Spinal cord (tissue), 10 donors: ENCODE data around the gene LRRC4B. TPM values are rescaled to one million over a fixed set of nuclear protein-coding genes. Genes with fewer than 3 reads are reported as not detected.

Source experiments
- DNase-seq, 6 donors: peaks; one replicate each; pipeline versions ENCODE4 v3.0.0 to v3.0.0-alpha.2; 2013 to 2015; ENCODE audit warnings: low spot score in 6 of 6, low read depth in 4 of 6
- H3K27ac ChIP-seq: one replicate; pipeline ENCODE4 v1.5.1; 2013; ENCODE audit warnings: low read depth, low read length, control low read depth
- H3K27me3 ChIP-seq: one replicate; pipeline ENCODE4 v1.6.1; 2013; ENCODE audit warnings: low read length; ENCODE audit not compliant: control insufficient read depth, insufficient read depth
- H3K36me3 ChIP-seq: one replicate; pipeline ENCODE4 v1.6.1; 2013; ENCODE audit warnings: low read length; ENCODE audit not compliant: control insufficient read depth, insufficient read depth
- H3K4me1 ChIP-seq: one replicate; pipeline ENCODE4 v1.6.1; 2013; ENCODE audit warnings: low read length; ENCODE audit not compliant: control insufficient read depth, insufficient read depth
- H3K4me3 ChIP-seq: one replicate; pipeline ENCODE4 v1.5.1; 2013; ENCODE audit warnings: low read depth, low read length, control low read depth
- H3K9me3 ChIP-seq: one replicate; pipeline ENCODE4 v1.6.1; 2013; ENCODE audit warnings: low read length; ENCODE audit not compliant: control insufficient read depth, insufficient read depth
- WGBS: methylation state at CpG from one replicate; pipeline ENCODE4 v1.1.5; 2013; ENCODE audit warnings: missing lambda C conversion rate; ENCODE audit not compliant: insufficient coverage; 5-methylcytosine and 5-hydroxymethylcytosine counted together
- polyA plus RNA-seq, 2 donors: library from polyadenylated mRNA; unstranded; fragments of 120-200 nt; gene quantifications; one replicate each; pipeline ENCODE4 v1.2.1, GENCODE V29; 2013; ENCODE audit not compliant: insufficient read length in 2 of 2
- total RNA-seq, 2 donors: library from RNA; depleted of rRNA in 1 of 2; stranded (reverse); fragments of 120-200 nt in 1 of 2; fragments of >200 nt in 1 of 2; gene quantifications; one replicate each; pipeline versions ENCODE4 v1.2.3 to v1.2.4, GENCODE V29; 2013 to 2014
- donor health status: healthy.

Gene LRRC4B
- total and polyA plus RNA-seq, 4 donors: 30.4 to 209 (median 132) TPM

GRCh38 chr19:50548191-50549058 is 19.8 kb downstream of the LRRC4B start:
- WGBS: 44% methylated on average over 31 of the region's 45 CpGs
- H3K27ac ChIP-seq: no peak overlapping the region
- no peaks in the 10 kb centered on the region for H3K9me3 ChIP-seq
- peak in 2 of 6 donors; percentile 37 to 44 for DNase-seq
- H3K4me3 ChIP-seq: no peak overlapping the region
- no peaks in the 10 kb centered on the region for H3K27me3 ChIP-seq
- peaks cover 49% of the 10 kb centered on the region for H3K36me3 ChIP-seq
- peaks cover 71% of the 10 kb centered on the region for H3K4me1 ChIP-seq

DNA sequence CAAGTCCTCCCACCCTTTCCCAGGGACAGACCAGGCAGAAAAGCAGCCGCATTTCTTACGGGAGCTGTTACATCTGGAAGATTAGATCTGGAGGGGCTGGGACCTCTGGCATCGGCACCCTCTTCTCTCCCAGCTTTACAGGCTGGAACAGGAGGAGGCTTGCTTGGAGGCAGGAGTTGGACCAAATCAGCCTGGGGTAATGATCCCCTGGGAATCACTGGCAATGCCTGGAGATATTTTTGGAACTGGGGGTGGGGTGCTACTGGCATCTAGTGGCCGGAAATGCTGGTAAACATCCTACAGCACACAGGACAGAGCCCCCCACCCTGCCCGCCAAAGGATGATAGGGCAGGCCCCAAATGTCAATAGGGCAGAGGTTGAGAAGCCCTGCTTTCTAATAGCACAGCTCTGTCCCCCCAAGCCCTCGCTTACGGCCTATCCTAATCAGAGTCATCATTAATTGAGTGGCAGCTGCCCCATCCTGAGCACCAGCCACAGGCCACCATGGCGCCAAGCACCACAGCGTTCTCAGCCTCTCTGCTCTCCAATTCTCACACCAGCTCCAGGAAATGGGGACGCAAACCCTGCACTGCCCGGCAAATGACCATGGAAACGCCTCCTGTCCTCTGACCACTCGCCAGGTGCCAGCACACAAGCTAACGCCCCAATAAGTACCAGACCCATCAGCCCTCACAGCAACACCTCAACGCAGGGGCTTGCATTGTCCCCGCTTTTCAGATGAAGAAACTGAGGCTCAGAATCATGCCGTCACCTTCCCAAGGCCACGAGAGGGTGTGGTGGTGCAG is 20.6 kb downstream of the LRRC4B start:
- WGBS: 71% methylated on average over 15 of the region's 18 CpGs
- peaks cover 56% of the 10 kb centered on the region for H3K36me3 ChIP-seq
- no peak overlapping the region for H3K4me3 ChIP-seq
- peak in 1 of 6 donors; percentile 38 for DNase-seq
- H3K27me3 ChIP-seq: no peaks in the 10 kb centered on the region
- H3K9me3 ChIP-seq: no peaks in the 10 kb centered on the region
- peaks cover 71% of the 10 kb centered on the region for H3K4me1 ChIP-seq
- H3K27ac ChIP-seq: no peak overlapping the region

- no peak for DNase-seq
- Histone ChIP-seq H3K9me3 (no peaks in the 10 kb centered on the region), H3K27me3 (no peaks in the 10 kb centered on the region), H3K4me1 (peaks cover 70% of the 10 kb centered on the region), H3K36me3 (peaks cover 64% of the 10 kb centered on the region), H3K27ac (no peak overlapping the region), H3K4me3 (no peak overlapping the region)
- 68% methylated on average over 25 of the region's 29 CpGs for WGBS
These were observed 21.6 kb downstream of the LRRC4B start for GRCh38 chr19:50546527-50547221.

DNA sequence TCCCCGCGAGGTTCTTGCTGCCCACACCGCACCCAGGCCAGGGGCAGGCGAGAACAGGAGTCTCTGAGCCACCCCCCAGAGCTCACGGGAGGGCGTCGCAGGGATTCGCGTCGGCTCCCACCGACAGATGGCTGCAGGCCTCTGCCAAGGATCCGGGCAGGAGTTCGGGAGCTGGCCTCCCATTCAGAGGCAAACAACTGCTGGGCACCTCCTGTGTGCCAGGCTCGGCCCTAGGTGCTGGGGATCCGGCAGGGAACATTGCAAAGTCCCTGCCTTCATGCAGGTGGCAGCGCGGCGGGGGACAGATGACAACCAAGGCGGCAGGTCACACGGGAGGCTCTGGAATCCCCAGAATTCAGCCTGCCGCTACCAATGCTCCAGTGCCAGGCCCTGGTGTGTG is 25.3 kb downstream of the LRRC4B start:
- Histone ChIP-seq H3K27ac (no peak overlapping the region), H3K9me3 (no peaks in the 10 kb centered on the region), H3K27me3 (no peaks in the 10 kb centered on the region), H3K4me1 (peaks cover 37% of the 10 kb centered on the region), H3K36me3 (peaks cover 66% of the 10 kb centered on the region), H3K4me3 (no peak overlapping the region)
- no peak for DNase-seq
- 64% methylated on average over 15 of the region's 21 CpGs for WGBS

GRCh38 chr19:50537769-50538230 is 30.4 kb downstream of the LRRC4B start:
- no peaks in the 10 kb centered on the region for H3K27me3 ChIP-seq
- WGBS: 6% methylated on average over 13 of the region's 15 CpGs
- peak in 3 of 6 donors; percentile 65 to 93 (median 90) for DNase-seq
- no peak overlapping the region for H3K4me3 ChIP-seq
- no peaks in the 10 kb centered on the region for H3K9me3 ChIP-seq
- peaks cover 67% of the 10 kb centered on the region for H3K36me3 ChIP-seq
- peaks cover 14% of the 10 kb centered on the region for H3K4me1 ChIP-seq
- no peak overlapping the region for H3K27ac ChIP-seq

DNA sequence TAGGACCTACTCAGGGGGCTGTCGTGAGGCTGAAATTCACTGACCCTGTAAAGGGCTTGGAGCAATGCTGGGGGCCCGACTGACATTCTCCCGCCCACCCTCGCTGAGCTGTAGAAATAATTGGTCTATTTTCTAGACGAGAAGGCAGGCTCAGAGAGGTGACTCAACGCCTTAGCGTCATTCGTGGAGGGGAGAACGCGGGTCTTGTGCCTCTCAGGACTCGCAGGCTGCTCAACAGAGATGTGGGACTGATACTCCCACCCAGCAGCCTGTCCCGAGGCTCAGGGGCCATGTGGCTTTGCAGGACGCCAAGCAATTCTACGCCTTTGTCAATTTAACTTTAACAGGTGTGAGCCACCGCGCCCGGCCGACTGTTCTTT is 30.9 kb downstream of the LRRC4B start:
- H3K4me1 ChIP-seq: peaks cover 10% of the 10 kb centered on the region
- no peak for DNase-seq
- H3K4me3 ChIP-seq: no peak overlapping the region
- no peak overlapping the region for H3K27ac ChIP-seq
- no peaks in the 10 kb centered on the region for H3K27me3 ChIP-seq
- whole genome bisulfite sequencing: 80% methylated on average over 15 of the region's 18 CpGs
- peaks cover 63% of the 10 kb centered on the region for H3K36me3 ChIP-seq
- no peaks in the 10 kb centered on the region for H3K9me3 ChIP-seq

- DNase-seq: no peak
- Histone ChIP-seq H3K4me1 (peaks cover 5% of the 10 kb centered on the region), H3K27ac (no peak overlapping the region), H3K36me3 (peaks cover 58% of the 10 kb centered on the region), H3K4me3 (no peak overlapping the region), H3K9me3 (no peaks in the 10 kb centered on the region), H3K27me3 (no peaks in the 10 kb centered on the region)
- 94% methylated on average over 16 of the region's 16 CpGs for WGBS
These were observed 31.5 kb downstream of the LRRC4B start for GRCh38 chr19:50536662-50537305.

GRCh38 chr19:50535672-50536187 is 32.5 kb downstream of the LRRC4B start:
- H3K9me3 ChIP-seq: no peaks in the 10 kb centered on the region
- no peak overlapping the region for H3K4me3 ChIP-seq
- peaks cover 7% of the 10 kb centered on the region for H3K4me1 ChIP-seq
- H3K36me3 ChIP-seq: peaks cover 63% of the 10 kb centered on the region
- DNase-seq: no peak
- 68% methylated on average over 7 of the region's 11 CpGs for WGBS
- H3K27me3 ChIP-seq: no peaks in the 10 kb centered on the region
- no peak overlapping the region for H3K27ac ChIP-seq

DNA sequence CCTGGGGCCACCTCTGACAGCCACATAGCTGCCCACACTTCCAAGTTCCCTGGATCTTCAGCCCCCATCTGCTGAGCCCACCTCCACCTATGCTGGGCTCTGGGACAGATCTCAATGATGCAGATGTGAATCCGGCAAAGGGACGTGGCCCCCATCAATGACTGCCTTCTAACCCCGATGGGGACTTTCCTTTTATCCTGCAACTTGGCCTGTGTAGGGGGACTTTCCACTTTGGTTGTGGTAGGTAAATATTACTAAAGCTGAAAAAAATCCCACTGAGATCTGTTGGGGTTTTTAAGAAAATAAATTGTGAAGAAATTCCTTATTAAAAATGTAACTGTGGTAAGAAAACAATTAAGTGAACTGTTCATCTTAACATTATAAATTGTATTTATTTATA is 33.8 kb downstream of the LRRC4B start:
- Histone ChIP-seq H3K4me3 (no peak overlapping the region), H3K4me1 (peaks cover 11% of the 10 kb centered on the region), H3K27me3 (no peaks in the 10 kb centered on the region), H3K9me3 (no peaks in the 10 kb centered on the region), H3K27ac (no peak overlapping the region), H3K36me3 (peaks cover 68% of the 10 kb centered on the region)
- no peak for DNase-seq
- WGBS: no CpG with 5 or more reads among the region's 3 CpGs
